NCI-H748 (cell line): ENCODE data around the gene DNAJC18.

Experiments used
- DNase-seq: peaks from one replicate; lab custom pipeline; 2025; ENCODE audit not compliant: unreplicated experiment; lab: John Stamatoyannopoulos, UW

DNAJC18 gene

GRCh38 chr5:139406963-139407362, 32.4 kb downstream of the DNAJC18 start:
- DNase-seq, result no peak

GRCh38 chr5:139404484-139404840, 34.9 kb downstream of the DNAJC18 start:
- peak; percentile 46 for DNase-seq

- peak; percentile 97 for DNase-seq
These were observed 35.4 kb downstream of the DNAJC18 start, which contains the start of gene SPATA24 for GRCh38 chr5:139403787-139404483. SPATA24 (minus strand) TSS chr5:139404089; CDS start chr5:139404060, 29 bp downstream.

GRCh38 chr5:139403418-139403786, 35.9 kb downstream of the DNAJC18 start:
- DNase-seq, result no peak

- peak; percentile 37 for DNase-seq
These were observed 36.7 kb downstream of the DNAJC18 start for GRCh38 chr5:139402561-139403158.

GRCh38 chr5:139401546-139401945, 37.8 kb downstream of the DNAJC18 start:
- no peak for DNase-seq

- DNase-seq, result no peak
These were observed 39.7 kb downstream of the DNAJC18 start for GRCh38 chr5:139399501-139400121.

GRCh38 chr5:139397921-139398320, 41.4 kb downstream of the DNAJC18 start:
- no peak for DNase-seq

GRCh38 chr5:139396691-139397090, 42.6 kb downstream of the DNAJC18 start:
- DNase-seq, result no peak

- no peak for DNase-seq
These were observed 43.3 kb downstream of the DNAJC18 start for GRCh38 chr5:139395844-139396640.

GRCh38 chr5:139394654-139395566, 44.4 kb downstream of the DNAJC18 start, which contains the start of gene PROB1:
PROB1 (minus strand) TSS chr5:139395104; CDS start chr5:139395081, 23 bp downstream.
- DNase-seq, result no peak

GRCh38 chr5:139394123-139394653, 45.1 kb downstream of the DNAJC18 start:
- peak; percentile 57 for DNase-seq

- peak; percentile 57 for DNase-seq
These were observed 45.7 kb downstream of the DNAJC18 start for GRCh38 chr5:139393497-139394122.

- DNase-seq, result peak; percentile 76
These were observed 46.4 kb downstream of the DNAJC18 start for GRCh38 chr5:139392678-139393496.

GRCh38 chr5:139392324-139392677, 47.0 kb downstream of the DNAJC18 start:
- DNase-seq, result no peak

- no peak for DNase-seq
These were observed 47.6 kb downstream of the DNAJC18 start for GRCh38 chr5:139391570-139392323.

GRCh38 chr5:139390639-139391569, 48.4 kb downstream of the DNAJC18 start:
- DNase-seq, result no peak
